Measurements from ENCODE around the gene ATXN2. TPM values are rescaled to one million over a fixed set of nuclear protein-coding genes. Genes with fewer than 3 reads are reported as not detected.

ATXN2 gene
- total and polyA plus RNA-seq, 9 of the 15 experiments (the other 6 are each of a cell fraction or from before 2014, with no cell fraction given): 16.8 to 67.8 (median 29.3) TPM

- TF ChIP-seq REST (IDR thresholded peaks at IDR 0.05; ENCODE audit: borderline replicate concordance) (peak; percentile 81), REST (CRISPR knock-in tag; IDR thresholded peaks at IDR 0.05; ENCODE audit: low read depth) (peak; percentile 67; the same call in 1 of the 2 replicates), WHSC1 (IDR thresholded peaks at IDR 0.05; ENCODE audit: low read length) (no peak), KLF10 (CRISPR knock-in tag; IDR thresholded peaks at IDR 0.05) (no peak), MTF1 (CRISPR knock-in tag; IDR thresholded peaks at IDR 0.05; ENCODE audit: borderline replicate concordance) (no peak), EHMT2 (IDR thresholded peaks at IDR 0.05) (no peak), NFYB (IDR thresholded peaks at IDR 0.05; ENCODE audit: extremely low read depth, insufficient read length) (no peak), SIRT6 (IDR thresholded peaks at IDR 0.05; ENCODE audit: low read depth, low read length) (no peak), POLR2G (IDR thresholded peaks at IDR 0.05; ENCODE audit: low read depth, low read length) (peak; percentile 91), ARID1B (IDR thresholded peaks at IDR 0.05) (peak; percentile 92), TBP (optimal IDR thresholded peaks at IDR 0.05; ENCODE audit: low read depth, low read length) (peak; percentile 84), BCL6 (CRISPR knock-in tag; IDR thresholded peaks at IDR 0.05) (no peak; the same call in 1 of the 2 replicates), RERE (CRISPR knock-in tag; IDR thresholded peaks at IDR 0.05; ENCODE audit: borderline replicate concordance) (no peak), SMARCE1 (IDR thresholded peaks at IDR 0.05) (peak; percentile 76; the same call in 1 of the 2 replicates), GABPB1 (CRISPR knock-in tag; IDR thresholded peaks at IDR 0.05) (peak; percentile 79)
Observed at GRCh38 chr12:111405149-111405858, 193.8 kb downstream of the ATXN2 start (continued).

Measured in K562 (cell line).